GM12891 (cell line): ENCODE results near the gene GFOD1.

Experiments
- PAX5 ChIP-seq: IDR thresholded peaks from 2 replicates; pipeline ENCODE4 v1.6.1; 2011; ENCODE audit warnings: low read length, moderate library complexity, mild to moderate bottlenecking; ENCODE audit not compliant: insufficient read depth, severe bottlenecking
- POLR2A ChIP-seq: IDR thresholded peaks from 2 replicates; pipeline ENCODE4 v1.6.1; 2011; ENCODE audit warnings: low read depth, low read length, control low read depth
- POLR2AphosphoS5 ChIP-seq: IDR thresholded peaks from 2 replicates; pipeline ENCODE4 v1.6.1; 2011; ENCODE audit warnings: low read depth, low read length, control low read depth
- SPI1 ChIP-seq: IDR thresholded peaks from 2 replicates; pipeline ENCODE4 v1.6.1; 2011; ENCODE audit warnings: low read depth, low read length, control low read depth
- TAF1 ChIP-seq: IDR thresholded peaks from 2 replicates; pipeline ENCODE4 v1.6.1; 2011; ENCODE audit warnings: low read depth, low read length, control low read depth

GRCh38 chr6:13380761-13381160 lies 106.6 kb downstream of the GFOD1 start:
- TF ChIP-seq POLR2A (no peak), POLR2AphosphoS5 (no peak), TAF1 (no peak), SPI1 (no peak), PAX5 (no peak)
